Panc1 (cell line): Measurements from ENCODE around the gene GALNT10. TPM values are rescaled to one million over a fixed set of nuclear protein-coding genes. Genes with fewer than 3 reads are reported as not detected.

Experiments used
- ATAC-seq: fragments of 200-7000 bp; cut with Tn5 transposase; 2 replicates; pipeline ENCODE4 v1.9.1; 2020; ENCODE audit warnings: mild to moderate bottlenecking, moderate library complexity
- BruUV-seq: library from RNA; stranded (reverse); fragments of 400-500 nt; replicated peaks from 2 replicates; lab custom pipeline; 2021; lab: Mats Ljungman, UMichigan
- CTCF ChIA-PET: fragments of 300-600 bp; sonication (Branson Sonifier 250); formaldehyde crosslinking; loops from one replicate; lab custom pipeline; 2022; ENCODE audit warnings: antibody characterized with exemption; lab: Charles Lee
- POLR2A ChIA-PET: fragments of 300-600 bp; sonication (Branson Sonifier 250); formaldehyde crosslinking; loops from one replicate; lab custom pipeline; 2022; ENCODE audit warnings: antibody characterized with exemption; lab: Charles Lee
- DNase-seq: peaks from one replicate; pipeline ENCODE4 v3.0.0-alpha.2; 2010; ENCODE audit warnings: low read depth, low spot score
- H3K27ac ChIP-seq: 2 replicates; pipeline ENCODE4 v1.5.1; 2011; ENCODE audit warnings: mild to moderate bottlenecking, low read length, inconsistent platforms
- H3K27me3 ChIP-seq: fragments of 200-500 bp; sonication (Bioruptor generic); 2 replicates; pipeline ENCODE4 v1.6.0; 2014; ENCODE audit warnings: low read length, inconsistent platforms; ENCODE audit not compliant: control insufficient read depth, insufficient read depth
- H3K36me3 ChIP-seq: fragments of 200-500 bp; sonication (Bioruptor generic); 2 replicates; pipeline ENCODE4 v1.5.1; 2014; ENCODE audit warnings: inconsistent platforms, mild to moderate bottlenecking, low read length, moderate library complexity; ENCODE audit not compliant: control insufficient read depth, insufficient read depth
- H3K4me1 ChIP-seq: 2 replicates; pipeline ENCODE4 v1.5.1; 2011; ENCODE audit warnings: inconsistent platforms, mild to moderate bottlenecking, low read length, moderate library complexity; ENCODE audit not compliant: control insufficient read depth, insufficient read depth
- H3K4me3 ChIP-seq, 2 experiments: 2 replicates each; pipeline ENCODE4 v1.5.1; 2011 to 2012; ENCODE audit warnings: low read depth in 2 of 2, low read length in 2 of 2, mild to moderate bottlenecking in 2 of 2, inconsistent platforms in 1 of 2, moderate library complexity in 1 of 2
- H3K9me3 ChIP-seq: fragments of 200-500 bp; sonication (Bioruptor generic); 2 replicates; pipeline ENCODE4 v1.5.1; 2014; ENCODE audit warnings: low read depth, mild to moderate bottlenecking, inconsistent platforms, low read length, moderate library complexity; ENCODE audit not compliant: control insufficient read depth, insufficient read depth
- CTCF ChIP-seq: fragments of 450-650 bp; IDR thresholded peaks from 2 replicates; pipeline ENCODE4 v1.5.1; 2017; ENCODE audit warnings: mild to moderate bottlenecking
- POLR2AphosphoS5 ChIP-seq: IDR thresholded peaks from 2 replicates; pipeline ENCODE4 v1.6.1; 2012; ENCODE audit warnings: mild to moderate bottlenecking, low read depth, low read length, moderate library complexity
- REST ChIP-seq, 2 experiments: IDR thresholded peaks; 2 replicates each; pipeline ENCODE4 v1.6.1; 2011 to 2012; ENCODE audit warnings: low read depth in 2 of 2, control low read depth in 1 of 2, low read length in 1 of 2, mild to moderate bottlenecking in 1 of 2, moderate library complexity in 1 of 2; ENCODE audit not compliant: insufficient read depth in 1 of 2
- SIN3A ChIP-seq: IDR thresholded peaks from 2 replicates; pipeline ENCODE4 v1.6.1; 2012; ENCODE audit warnings: low read depth, mild to moderate bottlenecking, low read length, moderate library complexity, borderline replicate concordance; ENCODE audit not compliant: insufficient read depth
- TCF7L2 ChIP-seq: IDR thresholded peaks from 2 replicates; pipeline ENCODE4 v1.6.1; 2011; ENCODE audit warnings: mild to moderate bottlenecking, low read depth, low read length, inconsistent platforms
- in situ Hi-C: cut with HindIII; loops from 2 replicates; pipeline ENCODE4 v1.10.0; 2016; ENCODE audit warnings: low sequenced_read_pairs, low pct_unique_long_range_greater_than_20kb
- intact Hi-C: fragments of 100-400 bp; cut with micrococcal nuclease; formaldehyde crosslinking; loops from one replicate; pipeline ENCODE4 v1.10.0; 2022; ENCODE audit not compliant: unreplicated experiment
- total RNA-seq: library from RNA; stranded (reverse); gene quantifications from one replicate; pipeline ENCODE4 v1.2.1, GENCODE V29; 2021; ENCODE audit not compliant: unreplicated experiment

GALNT10 gene
- total RNA-seq, 1 experiment from 2014 or later: 50.5 TPM

- ATAC-seq (no peak), DNase-seq (no peak)
- ChIA-PET POLR2A (no interaction called here), CTCF (no interaction called here)
- Histone ChIP-seq H3K27ac (no peak overlapping the region; the same call in 1 of the 2 replicates), H3K9me3 (no peaks in the 10 kb centered on the region), H3K36me3 (no peaks in the 10 kb centered on the region), H3K27me3 (no peaks in the 10 kb centered on the region), H3K4me1 (peaks cover 18% of the 10 kb centered on the region), H3K4me3 (no peak overlapping the region)
- intact Hi-C loops: no loop called here
- TF ChIP-seq CTCF (no peak), SIN3A (no peak), REST (IDR thresholded peaks at IDR 0.05; ENCODE audit: insufficient read depth in 1 of 2, low read depth in 2 of 2, low read length in 1 of 2) (no peak), POLR2AphosphoS5 (no peak), TCF7L2 (no peak)
- in situ Hi-C loops: no loop called here
- no TSS peak for BruUV-seq
These were observed 181.2 kb downstream of the GALNT10 start for GRCh38 chr5:154371687-154372086.

GRCh38 chr5:154372661-154373060 lies 182.1 kb downstream of the GALNT10 start:
- Histone ChIP-seq H3K4me1 (peaks cover 12% of the 10 kb centered on the region), H3K4me3 (no peak overlapping the region), H3K36me3 (no peaks in the 10 kb centered on the region), H3K9me3 (no peaks in the 10 kb centered on the region), H3K27ac (no peak overlapping the region), H3K27me3 (no peaks in the 10 kb centered on the region)
- DNase-seq (no peak), ATAC-seq (no peak)
- in situ Hi-C loops: no loop called here
- TF ChIP-seq REST (IDR thresholded peaks at IDR 0.05; ENCODE audit: insufficient read depth in 1 of 2, low read depth in 2 of 2, low read length in 1 of 2): no peak
- TF ChIP-seq CTCF: no peak
- TF ChIP-seq POLR2AphosphoS5: no peak
- TF ChIP-seq SIN3A: no peak
- no peak for TF ChIP-seq TCF7L2
- intact Hi-C loops: no loop called here
- CTCF ChIA-PET: interaction anchor here (0.6 kb wide), 1 partner anchor 399 kb away, joined by 5 read pairs; no protein-coding TSS in a partner anchor
- POLR2A ChIA-PET: no interaction called here
- BruUV-seq: no TSS peak
